GM21528 (cell line): ENCODE results near the gene CAPN15.
A peak's percentile ranks its signal among the peaks of the same experiment; 100 is the strongest.
"Not testable (repeated sequence)": the region's sequence is repeated elsewhere in the genome, so short reads cannot be mapped to it uniquely, and the experiment has no call there.

Experiments used
- ATAC-seq: cut with Tn5 transposase; IDR thresholded peaks from one replicate; pipeline ENCODE4 v1.9.1; 2021; ENCODE audit warnings: mild to moderate bottlenecking, moderate library complexity; ENCODE audit not compliant: unreplicated experiment, low FRiP score

Gene CAPN15

GRCh38 chr16:588889-589657, 61.6 kb downstream of the CAPN15 start:
- ATAC-seq = peak; percentile 80

GRCh38 chr16:589658-590187, 62.2 kb downstream of the CAPN15 start, which contains the start of gene RAB40C:
Gene RAB40C, plus strand, starts transcription at chr16:590066. Its CDS starts 226 bp downstream, at chr16:590292.
- peak; percentile 72 for ATAC-seq

DNA sequence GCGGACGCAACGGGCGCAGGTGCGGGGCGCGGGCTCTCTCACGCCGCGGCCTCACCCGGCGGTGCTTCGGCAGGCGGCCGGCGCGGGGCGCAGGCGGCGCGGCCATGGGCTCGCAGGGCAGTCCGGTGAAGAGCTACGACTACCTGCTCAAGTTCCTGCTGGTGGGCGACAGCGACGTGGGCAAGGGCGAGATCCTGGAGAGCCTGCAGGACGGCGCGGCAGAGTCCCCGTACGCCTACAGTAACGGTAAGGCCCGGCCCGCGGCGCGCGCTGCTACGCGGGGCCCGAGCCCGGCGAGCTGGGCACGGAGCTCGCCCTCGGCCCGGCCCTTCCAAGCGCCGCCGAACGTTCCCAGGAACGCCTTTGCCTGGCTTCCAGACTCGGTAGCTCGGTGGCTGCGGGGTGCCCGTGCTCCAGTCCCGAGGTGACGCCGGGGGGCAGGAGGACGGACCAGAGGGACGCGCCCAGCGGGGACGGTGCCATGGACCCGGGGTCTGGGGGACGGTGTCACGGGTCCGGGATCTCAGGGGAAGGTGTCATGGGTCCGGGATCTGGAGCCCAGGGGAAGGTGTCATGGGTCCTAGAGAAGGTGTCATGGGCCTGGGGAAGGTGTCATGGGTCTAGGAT, 62.8 kb downstream of the CAPN15 start:
- no peak for ATAC-seq

DNA sequence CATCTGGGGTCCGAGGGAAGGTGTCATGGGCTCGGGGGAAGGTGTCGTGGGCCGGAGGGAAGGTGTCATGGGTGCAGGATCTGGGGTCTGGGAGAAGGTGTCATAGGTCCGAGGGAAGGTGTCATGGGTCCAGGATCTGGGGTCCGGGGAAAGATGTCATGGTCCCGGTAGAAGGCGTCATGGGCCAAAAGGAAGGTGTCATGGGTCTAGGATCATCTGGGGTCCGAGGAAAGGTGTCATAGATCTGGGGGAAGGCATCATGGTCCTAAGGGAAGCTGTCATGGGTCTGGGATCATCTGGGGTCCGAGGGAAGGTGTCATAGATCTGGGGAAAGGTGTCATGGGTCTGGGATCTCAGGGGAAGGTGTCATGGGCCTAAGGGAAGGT, 63.3 kb downstream of the CAPN15 start:
- no peak for ATAC-seq

GRCh38 chr16:591231-591630, 63.7 kb downstream of the CAPN15 start:
- no peak for ATAC-seq

DNA sequence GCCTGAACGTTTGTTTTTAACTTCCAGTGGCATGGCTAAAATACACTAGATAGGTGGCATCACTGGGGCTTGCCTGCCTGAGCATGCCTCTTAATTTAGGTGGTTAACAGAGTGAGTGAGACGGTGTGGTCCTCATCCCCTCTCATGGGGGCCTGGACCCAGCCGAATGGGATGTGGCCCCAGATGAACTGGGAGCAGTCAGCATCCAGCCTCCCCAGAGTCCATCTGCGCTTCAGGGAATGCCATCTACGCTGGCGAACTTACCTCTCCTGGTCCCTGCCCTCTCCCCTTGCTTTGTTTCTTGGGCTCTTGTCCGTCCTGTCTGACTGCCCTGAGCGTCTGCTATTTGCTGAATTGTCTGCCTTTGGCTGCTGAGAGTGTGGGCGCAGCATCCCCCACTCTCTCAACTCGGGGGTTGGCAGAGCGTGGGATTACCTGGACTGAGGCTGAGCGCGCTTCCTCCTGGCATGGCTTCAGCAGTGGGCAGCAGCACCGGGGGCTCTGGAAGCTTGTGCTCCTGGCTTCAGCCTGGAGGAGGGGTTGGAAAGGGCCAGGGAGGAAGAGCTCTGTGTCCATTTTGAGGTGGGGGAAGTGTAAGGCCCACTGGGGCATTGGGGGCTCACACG, 64.5 kb downstream of the CAPN15 start:
- ATAC-seq = no peak

DNA sequence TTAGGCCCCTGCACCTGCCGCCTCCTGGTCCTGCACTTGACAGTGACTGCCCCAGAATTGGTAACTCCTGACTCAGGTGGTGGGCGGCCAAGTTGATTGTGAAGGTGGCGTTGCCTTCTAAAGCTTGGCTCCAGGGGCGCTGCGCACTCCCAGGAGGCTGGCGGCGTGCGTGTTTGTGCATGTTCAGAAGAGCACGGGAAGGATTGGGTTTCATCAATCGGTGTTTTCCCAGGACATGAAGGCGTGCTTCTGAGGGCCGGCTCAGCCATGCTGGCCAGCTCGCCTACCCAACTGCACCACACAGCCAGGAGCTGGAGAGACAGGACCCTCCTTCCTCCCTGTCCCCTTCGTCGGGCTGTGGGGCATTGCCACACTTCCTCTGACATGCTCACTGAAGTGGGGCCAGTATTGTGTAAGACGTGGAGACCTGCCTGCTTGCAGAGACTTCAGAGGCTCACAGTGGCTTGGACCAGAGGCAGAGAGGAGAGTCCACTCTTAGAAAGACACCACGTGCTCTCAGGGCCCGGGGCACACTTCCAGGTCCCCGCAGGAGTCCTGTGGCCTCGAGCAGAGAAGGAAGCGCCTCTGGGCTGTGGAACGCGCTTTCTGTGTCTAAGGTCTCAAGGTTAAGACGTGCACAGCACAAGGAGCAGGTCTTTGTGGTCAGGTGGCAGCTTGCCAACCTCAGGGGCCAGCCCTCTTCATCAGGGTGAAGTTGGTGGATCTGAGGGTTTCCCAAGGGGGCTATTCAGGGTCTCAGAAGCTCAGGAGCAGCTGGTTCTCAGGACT, 65.2 kb downstream of the CAPN15 start:
- ATAC-seq = no peak

GRCh38 chr16:593406-593805, 65.9 kb downstream of the CAPN15 start:
- ATAC-seq = no peak

- no peak for ATAC-seq
Observed at GRCh38 chr16:593807-594206, 66.3 kb downstream of the CAPN15 start.

GRCh38 chr16:595094-595528, 67.6 kb downstream of the CAPN15 start:
- ATAC-seq = no peak

- no peak for ATAC-seq
Observed at GRCh38 chr16:595942-596735, 68.6 kb downstream of the CAPN15 start.

DNA sequence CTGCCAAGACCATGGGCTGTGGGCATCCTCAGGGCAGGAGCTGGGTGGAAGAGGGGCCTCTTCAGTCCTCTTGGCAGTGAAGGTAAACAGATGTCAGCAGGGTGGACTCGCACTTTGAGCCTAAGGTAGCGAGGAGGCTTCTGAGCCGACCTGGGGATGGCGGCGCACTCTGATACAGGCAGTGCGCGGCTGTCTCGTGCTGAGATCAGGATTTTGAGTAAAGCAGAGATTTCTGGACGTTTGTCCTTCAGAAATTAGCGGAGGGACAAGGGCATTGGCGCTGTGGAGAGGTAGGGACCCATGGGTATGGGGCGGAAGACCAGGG, 69.2 kb downstream of the CAPN15 start:
- no peak for ATAC-seq

DNA sequence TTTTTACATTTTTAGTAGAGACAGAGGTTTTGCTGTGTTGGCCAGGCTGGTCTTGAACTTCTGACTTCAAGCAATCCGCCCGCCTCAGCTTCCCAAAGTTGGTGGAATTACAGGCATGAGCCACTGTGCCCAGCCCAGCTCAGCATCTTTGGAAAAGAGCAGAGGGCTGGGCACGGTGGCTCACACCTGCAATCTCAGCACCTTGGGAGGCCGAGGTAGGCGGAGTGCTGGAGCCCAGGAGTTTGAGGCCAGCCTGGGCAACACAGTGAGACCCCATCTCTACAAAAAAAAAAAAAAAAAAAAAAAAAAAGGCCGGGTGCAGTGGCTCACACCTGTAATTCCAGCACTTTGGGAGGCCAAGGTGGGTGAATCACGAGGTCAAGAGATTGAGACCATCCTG, 70.1 kb downstream of the CAPN15 start:
- not testable (repeated sequence) for ATAC-seq

GRCh38 chr16:598823-599739, 71.6 kb downstream of the CAPN15 start:
- no peak for ATAC-seq

- no peak for ATAC-seq
Observed at GRCh38 chr16:600781-601180, 73.3 kb downstream of the CAPN15 start.

DNA sequence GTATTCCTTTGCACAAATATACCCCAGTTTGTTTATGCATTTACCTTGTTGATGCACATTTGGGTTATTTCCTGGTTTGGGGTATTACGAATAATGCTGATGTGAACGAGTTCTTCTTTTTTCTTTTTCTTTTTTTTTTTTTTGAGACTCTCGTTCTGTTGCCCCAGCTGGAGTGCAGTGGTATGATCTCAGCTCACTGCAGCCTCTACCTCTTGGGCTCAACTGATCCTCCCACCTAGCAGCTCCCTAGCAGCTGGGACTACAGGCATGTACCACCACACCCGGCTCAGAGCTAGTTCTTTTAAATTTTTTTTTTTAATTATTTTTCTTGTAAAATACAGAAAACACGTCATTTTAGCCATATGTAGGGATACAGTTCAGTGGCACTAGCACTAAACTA, 76.4 kb downstream of the CAPN15 start:
- ATAC-seq = no peak
